RKO (cell line): ENCODE data around the gene TTLL10.
A peak's percentile ranks its signal among the peaks of the same experiment; 100 is the strongest.

ENCODE experiments used
- DNase-seq: peaks from one replicate; pipeline ENCODE4 v3.0.0-alpha.2; 2016; ENCODE audit warnings: low spot score

TTLL10 gene

GRCh38 chr1:1222575-1223225 is 49.0 kb downstream of the TTLL10 start:
- no peak for DNase-seq

- no peak for DNase-seq
Observed at GRCh38 chr1:1223321-1223720, 49.6 kb downstream of the TTLL10 start.

GRCh38 chr1:1223891-1224290 is 50.2 kb downstream of the TTLL10 start:
- DNase-seq = no peak

- DNase-seq = no peak
Observed at GRCh38 chr1:1225238-1225845, 51.7 kb downstream of the TTLL10 start.

GRCh38 chr1:1225913-1226312 is 52.2 kb downstream of the TTLL10 start:
- no peak for DNase-seq

GRCh38 chr1:1226566-1227362 is 53.1 kb downstream of the TTLL10 start:
- DNase-seq = no peak

GRCh38 chr1:1227386-1227785 is 53.7 kb downstream of the TTLL10 start:
- no peak for DNase-seq

- no peak for DNase-seq
Observed at GRCh38 chr1:1228187-1228586, 54.5 kb downstream of the TTLL10 start.

- DNase-seq = no peak
Observed at GRCh38 chr1:1228596-1229321, 55.1 kb downstream of the TTLL10 start.

GRCh38 chr1:1229770-1230169 is 56.1 kb downstream of the TTLL10 start:
- no peak for DNase-seq

- DNase-seq = peak; percentile 82
Observed at GRCh38 chr1:1230656-1231399, 57.1 kb downstream of the TTLL10 start.

- DNase-seq = peak; percentile 96
Observed at GRCh38 chr1:1231400-1232207, 57.9 kb downstream of the TTLL10 start, which contains the start of gene SDF4. TSS of gene SDF4 (minus strand) at chr1:1232001. CDS start at chr1:1228772, 3,229 bp downstream.

GRCh38 chr1:1232208-1232795 is 58.6 kb downstream of the TTLL10 start, which contains the start of gene B3GALT6:
TSS of gene B3GALT6 (plus strand) at chr1:1232237. CDS start at chr1:1232279, 42 bp downstream.
- DNase-seq = no peak

GRCh38 chr1:1232796-1233566 is 59.3 kb downstream of the TTLL10 start:
- DNase-seq = no peak

GRCh38 chr1:1233567-1233892 is 59.9 kb downstream of the TTLL10 start:
- DNase-seq = no peak

- no peak for DNase-seq
Observed at GRCh38 chr1:1234180-1234808, 60.6 kb downstream of the TTLL10 start.

GRCh38 chr1:1235016-1235744 is 61.5 kb downstream of the TTLL10 start:
- no peak for DNase-seq

- DNase-seq = no peak
Observed at GRCh38 chr1:1236176-1236763, 62.6 kb downstream of the TTLL10 start.
